Cortex of kidney (tissue), 1 donor: ENCODE results near the gene SSUH2.
"Not testable (repeated sequence)": the region's sequence is repeated elsewhere in the genome, so short reads cannot be mapped to it uniquely, and the experiment has no call there.

ENCODE experiments used
- DNase-seq: peaks from one replicate; lab custom pipeline; 2025; lab: John Stamatoyannopoulos, UW

SSUH2 gene

GRCh38 chr3:8644748-8645390 is at the start of gene SSUH2:
Gene SSUH2, minus strand, starts transcription at chr3:8644798. Its CDS starts 40 bp downstream, at chr3:8644758.
- DNase-seq = no peak

GRCh38 chr3:8691295-8691694 is 46.7 kb upstream of the SSUH2 start:
- DNase-seq = not testable (repeated sequence)

GRCh38 chr3:8684992-8685391 is 40.4 kb upstream of the SSUH2 start:
- not testable (repeated sequence) for DNase-seq

- DNase-seq = not testable (repeated sequence)
Measured at GRCh38 chr3:8682850-8683574, 38.4 kb upstream of the SSUH2 start.

- not testable (repeated sequence) for DNase-seq
Measured at GRCh38 chr3:8681881-8682538, 37.4 kb upstream of the SSUH2 start.

- DNase-seq = no peak
Measured at GRCh38 chr3:8681349-8681748, 36.8 kb upstream of the SSUH2 start.

GRCh38 chr3:8679817-8680553 is 35.4 kb upstream of the SSUH2 start:
- DNase-seq = not testable (repeated sequence)

GRCh38 chr3:8678751-8679150 is 34.2 kb upstream of the SSUH2 start:
- no peak for DNase-seq

- DNase-seq = not testable (repeated sequence)
Measured at GRCh38 chr3:8677258-8677657, 32.7 kb upstream of the SSUH2 start.

GRCh38 chr3:8675591-8675990 is 31.0 kb upstream of the SSUH2 start:
- DNase-seq = not testable (repeated sequence)

GRCh38 chr3:8673083-8673737 is 28.6 kb upstream of the SSUH2 start:
- no peak for DNase-seq

GRCh38 chr3:8669019-8669418 is 24.4 kb upstream of the SSUH2 start:
- no peak for DNase-seq

- no peak for DNase-seq
Measured at GRCh38 chr3:8668216-8668615, 23.6 kb upstream of the SSUH2 start.

- DNase-seq = no peak
Measured at GRCh38 chr3:8667463-8668091, 23.0 kb upstream of the SSUH2 start.

GRCh38 chr3:8665407-8665896 is 20.9 kb upstream of the SSUH2 start:
- DNase-seq = no peak

GRCh38 chr3:8663177-8664061 is 18.8 kb upstream of the SSUH2 start:
- DNase-seq = no peak

GRCh38 chr3:8662594-8662993 is 18.0 kb upstream of the SSUH2 start:
- DNase-seq = no peak

- no peak for DNase-seq
Measured at GRCh38 chr3:8660175-8661118, 15.8 kb upstream of the SSUH2 start.

- DNase-seq = no peak
Measured at GRCh38 chr3:8659242-8659641, 14.6 kb upstream of the SSUH2 start.
